Coronary artery (tissue), 2 donors: Measurements from ENCODE around the gene PEPD.
A peak's percentile ranks its signal among the peaks of the same experiment; 100 is the strongest.

ENCODE experiments used
- DNase-seq: peaks from one replicate; pipeline ENCODE4 v3.0.0-alpha.2; 2017; ENCODE audit warnings: low spot score
- H3K27ac ChIP-seq, 2 donors: fragments of 200-600 bp; sonication (generic); one replicate each; pipeline ENCODE4 v1.5.1; 2016 to 2019
- H3K4me3 ChIP-seq: fragments of 200-600 bp; sonication (generic); 2 replicates; pipeline ENCODE4 v1.5.1; 2016; ENCODE audit warnings: mild to moderate bottlenecking, moderate library complexity
- TF ChIP-seq, protein P1 (sequence below): fragments of 200-600 bp; sonication (generic); IDR thresholded peaks from one replicate; pipeline ENCODE4 v1.5.1; 2019; ENCODE audit warnings: antibody characterized with exemption

PEPD gene

DNA sequence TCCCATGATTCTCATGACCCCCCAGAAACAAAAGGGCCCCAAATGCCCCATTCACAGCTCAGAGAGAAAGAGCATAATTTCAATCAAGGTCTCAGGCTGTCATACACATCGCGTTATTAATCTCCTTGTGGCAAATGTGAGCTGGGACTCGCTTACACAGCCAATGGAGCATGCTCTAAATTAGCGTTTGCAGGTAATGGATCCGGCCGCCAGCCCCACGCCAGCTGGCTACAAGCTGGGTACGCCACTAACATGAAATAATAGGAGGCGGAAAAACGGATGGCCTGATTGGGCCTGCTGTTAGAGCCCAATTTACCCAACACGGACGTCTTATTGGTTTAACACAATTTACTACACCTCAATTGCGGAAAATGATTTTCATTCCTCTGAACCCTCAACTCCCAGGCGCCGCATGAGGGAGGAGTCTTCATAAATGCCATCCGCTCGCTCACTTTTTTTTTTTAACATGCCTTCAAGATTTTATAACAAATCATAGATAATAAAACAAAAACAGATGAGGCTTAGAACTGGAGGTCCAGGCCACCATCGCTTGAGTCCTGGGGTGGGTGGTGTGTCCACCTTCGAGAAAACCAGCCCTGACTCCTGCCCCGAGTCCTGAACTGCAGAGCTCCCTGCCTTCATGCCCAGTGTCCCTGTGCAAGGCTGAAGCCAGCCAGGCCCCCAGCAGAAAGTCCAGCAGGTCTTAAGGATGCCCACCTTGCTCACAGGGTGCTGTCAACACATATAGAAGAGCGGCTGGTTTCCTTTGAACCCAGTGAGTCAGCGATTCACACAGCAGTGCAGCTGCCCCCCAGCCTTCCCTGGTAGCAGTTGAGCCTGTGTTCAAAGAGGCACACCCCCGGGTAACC, 62.1 kb downstream of the PEPD start:
- TF ChIP-seq, protein P1, sequence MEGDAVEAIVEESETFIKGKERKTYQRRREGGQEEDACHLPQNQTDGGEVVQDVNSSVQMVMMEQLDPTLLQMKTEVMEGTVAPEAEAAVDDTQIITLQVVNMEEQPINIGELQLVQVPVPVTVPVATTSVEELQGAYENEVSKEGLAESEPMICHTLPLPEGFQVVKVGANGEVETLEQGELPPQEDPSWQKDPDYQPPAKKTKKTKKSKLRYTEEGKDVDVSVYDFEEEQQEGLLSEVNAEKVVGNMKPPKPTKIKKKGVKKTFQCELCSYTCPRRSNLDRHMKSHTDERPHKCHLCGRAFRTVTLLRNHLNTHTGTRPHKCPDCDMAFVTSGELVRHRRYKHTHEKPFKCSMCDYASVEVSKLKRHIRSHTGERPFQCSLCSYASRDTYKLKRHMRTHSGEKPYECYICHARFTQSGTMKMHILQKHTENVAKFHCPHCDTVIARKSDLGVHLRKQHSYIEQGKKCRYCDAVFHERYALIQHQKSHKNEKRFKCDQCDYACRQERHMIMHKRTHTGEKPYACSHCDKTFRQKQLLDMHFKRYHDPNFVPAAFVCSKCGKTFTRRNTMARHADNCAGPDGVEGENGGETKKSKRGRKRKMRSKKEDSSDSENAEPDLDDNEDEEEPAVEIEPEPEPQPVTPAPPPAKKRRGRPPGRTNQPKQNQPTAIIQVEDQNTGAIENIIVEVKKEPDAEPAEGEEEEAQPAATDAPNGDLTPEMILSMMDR: no peak
- Histone ChIP-seq H3K4me3 (no peak overlapping the region), H3K27ac (no peak overlapping the region)
- peak; percentile 47 for DNase-seq

DNA sequence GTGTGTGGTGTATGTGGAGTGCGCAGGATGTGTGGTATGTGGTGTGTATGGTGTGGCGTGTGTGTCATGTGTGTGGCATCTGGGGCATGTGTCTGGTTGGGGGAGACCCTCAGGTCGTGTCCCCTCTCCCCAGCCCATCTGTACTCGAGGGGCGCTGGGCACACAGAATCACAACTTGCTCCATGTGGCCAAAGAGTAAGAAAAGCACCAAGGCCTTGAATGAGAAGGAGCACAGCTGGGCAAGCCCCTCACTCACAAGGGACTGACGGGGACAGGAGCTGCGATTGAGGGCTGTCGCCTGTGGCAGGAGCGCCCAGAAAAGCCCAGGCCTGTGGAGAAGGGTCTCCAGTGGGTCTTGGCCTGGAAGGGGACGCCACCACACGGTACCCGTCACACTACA, 62.8 kb downstream of the PEPD start:
- Histone ChIP-seq H3K27ac (no peak overlapping the region), H3K4me3 (no peak overlapping the region)
- TF ChIP-seq, protein P1: no peak
- DNase-seq: peak; percentile 56

GRCh38 chr19:33458171-33458633, 63.4 kb downstream of the PEPD start:
- Histone ChIP-seq H3K4me3 (no peak overlapping the region), H3K27ac (no peak overlapping the region)
- TF ChIP-seq, protein P1: no peak
- DNase-seq: no peak

DNA sequence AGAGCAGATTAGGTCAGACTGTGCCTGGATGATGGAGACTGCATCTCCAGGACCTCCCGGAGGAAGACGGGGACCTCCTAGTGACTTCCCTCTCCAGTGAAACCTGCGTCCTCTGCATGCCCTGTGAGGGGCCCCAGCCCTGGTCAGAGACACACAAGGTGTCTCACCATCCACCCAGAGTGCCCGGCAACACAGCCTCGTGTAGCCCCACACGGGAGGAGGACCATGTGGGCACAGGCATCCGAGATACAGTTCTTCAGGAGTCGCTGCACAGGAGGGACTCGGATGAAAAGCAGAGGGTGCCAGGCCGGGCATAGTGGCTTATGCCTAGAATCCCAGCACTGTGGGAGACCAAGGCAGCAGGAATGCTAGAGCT, 64.8 kb downstream of the PEPD start:
- TF ChIP-seq, protein P1: no peak
- DNase-seq: no peak
- Histone ChIP-seq H3K27ac (no peak overlapping the region), H3K4me3 (no peak overlapping the region)

- Histone ChIP-seq H3K27ac (no peak overlapping the region), H3K4me3 (no peak overlapping the region)
- DNase-seq: no peak
- TF ChIP-seq, protein P1: no peak
Measured at GRCh38 chr19:33456076-33456844, 65.3 kb downstream of the PEPD start.

- TF ChIP-seq, protein P1: no peak
- Histone ChIP-seq H3K4me3 (no peak overlapping the region), H3K27ac (no peak overlapping the region)
- no peak for DNase-seq
Measured at GRCh38 chr19:33453265-33453664, 68.3 kb downstream of the PEPD start.
